Neuron (in vitro differentiated cells): ENCODE measurements around the gene SLC7A4.
A peak's percentile ranks its signal among the peaks of the same experiment; 100 is the strongest.

ENCODE experiments used
- H2AFZ ChIP-seq: one replicate; pipeline ENCODE4 v1.6.1; 2013; ENCODE audit warnings: low read depth, mild to moderate bottlenecking, inconsistent platforms, low read length, moderate library complexity
- H3K27me3 ChIP-seq: one replicate; pipeline ENCODE4 v1.6.1; 2013; ENCODE audit warnings: low read length; ENCODE audit not compliant: insufficient read depth
- H3K36me3 ChIP-seq: one replicate; pipeline ENCODE4 v1.6.1; 2013; ENCODE audit warnings: low read length; ENCODE audit not compliant: insufficient read depth
- H3K4me1 ChIP-seq: one replicate; pipeline ENCODE4 v1.6.1; 2013; ENCODE audit warnings: low read length; ENCODE audit not compliant: insufficient read depth
- H3K4me3 ChIP-seq: 2 replicates; pipeline ENCODE4 v1.5.1; 2013; ENCODE audit warnings: mild to moderate bottlenecking, low read length, moderate library complexity
- H3K9me3 ChIP-seq: one replicate; pipeline ENCODE4 v1.6.1; 2013; ENCODE audit warnings: low read length

SLC7A4 gene

DNA sequence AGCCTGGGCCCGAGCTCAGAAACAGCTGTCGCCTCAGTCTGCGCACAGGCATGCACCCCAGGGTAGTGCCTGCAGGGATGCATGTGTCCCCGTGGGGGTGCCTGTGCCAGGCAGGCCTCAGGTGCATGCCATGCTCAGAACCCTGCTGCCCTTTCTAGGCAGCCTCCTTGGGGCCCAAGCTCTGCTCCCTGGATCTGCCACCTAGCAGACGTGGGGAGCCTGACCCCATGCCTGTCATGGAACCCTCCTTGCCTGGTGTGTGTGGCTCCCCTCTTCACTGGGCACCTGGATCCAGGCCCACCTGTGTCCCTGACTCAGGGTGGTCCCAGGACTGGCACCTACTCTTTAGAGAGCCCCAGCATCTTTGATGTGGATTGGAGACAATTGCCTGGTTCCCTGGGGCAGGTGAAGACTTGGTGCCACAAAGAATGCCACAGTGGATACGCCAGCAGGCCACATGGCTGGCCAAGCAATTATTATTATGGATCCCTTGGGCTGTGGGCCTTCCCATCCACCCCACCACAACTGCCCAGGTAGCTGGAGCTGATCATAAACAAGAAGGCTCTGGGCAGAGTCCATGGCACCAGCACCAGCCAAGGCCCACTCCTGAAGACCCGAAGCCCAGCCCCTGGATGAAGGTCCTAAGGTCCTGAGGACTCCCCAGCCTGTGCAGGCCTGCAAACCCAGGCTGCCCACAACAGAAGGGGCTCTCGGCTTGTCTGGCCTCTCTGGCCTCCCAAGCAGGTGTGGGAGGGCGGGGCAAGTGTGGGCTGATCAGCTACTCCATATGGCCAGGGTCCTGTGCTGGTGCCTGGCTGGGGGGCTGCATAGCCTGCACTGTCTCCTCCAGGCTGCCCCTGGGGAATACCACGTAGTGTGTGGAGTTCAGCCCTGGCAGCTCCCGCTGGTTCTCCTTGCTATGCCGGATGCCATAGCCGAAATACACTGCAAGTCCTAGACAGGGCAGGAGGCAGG, 3.8 kb downstream of the SLC7A4 start:
- Histone ChIP-seq H3K9me3 (no peaks in the 10 kb centered on the region), H3K36me3 (no peaks in the 10 kb centered on the region), H3K4me1 (peaks cover 9% of the 10 kb centered on the region), H3K4me3 (no peak overlapping the region), H3K27me3 (no peaks in the 10 kb centered on the region), H2AFZ (no peak overlapping the region)

DNA sequence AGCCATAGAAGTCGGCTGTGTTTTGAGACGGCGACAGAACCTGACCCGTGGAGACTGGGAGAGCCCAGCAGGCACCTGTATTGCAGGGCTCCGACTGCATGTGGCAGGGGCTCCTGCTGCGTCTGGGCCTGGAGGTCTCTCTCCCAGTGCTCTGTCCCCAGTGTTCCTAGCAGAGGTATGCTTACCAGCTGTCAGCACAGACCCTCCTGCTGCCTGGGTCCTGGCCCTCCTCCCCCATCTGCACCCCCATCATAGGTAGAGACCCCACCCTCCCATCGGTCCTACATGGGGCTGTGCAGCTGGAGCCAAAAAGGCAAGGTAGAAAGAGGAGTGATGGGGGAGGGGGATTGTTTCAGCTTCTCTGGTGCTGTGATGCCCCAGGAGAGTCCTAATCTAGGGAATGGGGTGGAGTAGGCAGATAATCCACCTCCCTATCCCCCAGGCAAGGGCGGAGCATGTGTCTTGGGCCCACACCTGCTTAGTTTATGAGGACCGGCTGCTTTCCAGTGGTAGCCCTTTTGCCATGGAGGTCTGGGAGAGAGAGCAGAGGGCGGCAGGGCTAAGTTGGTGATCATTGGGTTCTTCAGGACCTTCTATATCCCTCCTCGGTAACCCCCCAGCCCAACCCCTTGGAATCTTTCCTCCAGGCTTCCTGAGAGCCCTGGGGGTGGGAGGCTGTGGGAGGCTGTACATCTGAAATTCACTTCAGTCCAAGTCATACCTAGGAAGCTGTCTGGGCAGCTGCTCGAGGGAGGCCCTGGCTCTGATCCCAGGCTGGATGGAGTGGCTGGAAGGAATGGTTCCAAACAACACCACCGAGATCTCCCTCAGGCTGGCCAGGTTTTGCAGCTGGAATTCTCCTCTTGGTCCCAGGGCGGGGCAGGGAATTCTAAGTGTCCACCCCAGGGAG, 5.3 kb downstream of the SLC7A4 start:
- peaks cover 4% of the 10 kb centered on the region for H3K27me3 ChIP-seq

DNA sequence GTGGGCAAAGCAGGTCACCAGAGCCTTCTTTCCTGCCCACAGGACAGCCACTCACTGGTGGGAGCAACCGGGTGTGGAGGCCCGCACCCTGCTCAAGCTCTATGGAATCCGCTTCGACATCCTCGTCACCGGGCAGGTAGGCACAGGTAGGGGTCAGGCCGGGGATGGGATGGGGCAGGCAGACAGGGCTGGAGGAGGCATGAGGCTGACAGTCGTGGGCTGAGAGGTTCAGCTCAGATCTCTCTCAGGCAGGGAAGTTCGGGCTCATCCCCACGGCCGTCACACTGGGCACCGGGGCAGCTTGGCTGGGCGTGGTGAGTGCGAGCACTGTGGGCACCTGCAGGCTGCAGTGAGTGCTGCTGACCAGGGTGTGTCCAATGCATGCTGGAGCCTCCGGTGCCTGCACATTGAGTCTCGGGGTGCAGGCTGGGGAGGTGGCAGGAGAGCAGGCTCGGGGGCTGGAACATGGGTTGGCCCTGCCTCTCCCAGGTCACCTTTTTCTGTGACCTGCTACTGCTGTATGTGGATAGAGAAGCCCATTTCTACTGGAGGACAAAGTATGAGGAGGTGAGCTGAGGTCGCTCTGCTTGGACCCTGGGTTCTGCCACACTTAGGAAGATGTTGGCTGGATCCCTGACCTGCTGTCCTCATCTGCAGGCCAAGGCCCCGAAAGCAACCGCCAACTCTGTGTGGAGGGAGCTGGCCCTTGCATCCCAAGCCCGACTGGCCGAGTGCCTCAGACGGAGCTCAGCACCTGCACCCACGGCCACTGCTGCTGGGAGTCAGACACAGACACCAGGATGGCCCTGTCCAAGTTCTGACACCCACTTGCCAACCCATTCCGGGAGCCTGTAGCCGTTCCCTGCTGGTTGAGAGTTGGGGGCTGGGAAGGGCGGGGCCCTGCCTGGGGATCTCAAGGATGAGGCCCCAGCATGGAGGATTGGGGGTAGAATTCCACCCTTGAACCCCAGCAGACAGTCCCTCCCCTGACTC, 6.3 kb downstream of the SLC7A4 start:
- H3K4me3 ChIP-seq: no peak overlapping the region
- no peaks in the 10 kb centered on the region for H3K9me3 ChIP-seq
- H3K36me3 ChIP-seq: no peaks in the 10 kb centered on the region
- peaks cover 4% of the 10 kb centered on the region for H3K27me3 ChIP-seq
- no peak overlapping the region for H2AFZ ChIP-seq
- no peaks in the 10 kb centered on the region for H3K4me1 ChIP-seq

More for the DNA sequence above, 5.3 kb downstream of the SLC7A4 start:
- Histone ChIP-seq H2AFZ (no peak overlapping the region), H3K4me1 (peaks cover 2% of the 10 kb centered on the region), H3K9me3 (no peaks in the 10 kb centered on the region), H3K36me3 (no peaks in the 10 kb centered on the region), H3K4me3 (no peak overlapping the region)

DNA sequence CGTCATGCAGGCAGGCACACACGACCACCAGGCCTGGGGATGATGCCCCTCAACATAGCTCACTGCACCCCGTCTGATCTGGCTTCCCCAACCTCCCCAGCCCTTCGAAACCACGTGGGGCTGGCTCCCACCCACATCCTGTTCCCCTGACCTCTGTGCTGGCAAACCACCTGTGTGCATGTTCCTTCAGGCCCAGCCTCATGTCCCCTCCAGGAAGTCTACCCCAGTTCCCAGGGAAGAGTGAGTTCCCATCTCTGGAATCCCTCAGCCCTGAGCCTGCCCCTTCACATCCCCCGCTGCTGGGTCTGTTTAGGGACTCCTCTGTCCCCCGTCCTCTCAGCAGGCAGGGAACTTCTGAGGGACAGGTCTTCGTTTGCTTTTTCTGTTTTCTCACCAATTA, 7.1 kb downstream of the SLC7A4 start:
- peaks cover 4% of the 10 kb centered on the region for H3K27me3 ChIP-seq
- H3K9me3 ChIP-seq: no peaks in the 10 kb centered on the region
- H2AFZ ChIP-seq: no peak overlapping the region
- H3K4me1 ChIP-seq: no peaks in the 10 kb centered on the region
- H3K36me3 ChIP-seq: no peaks in the 10 kb centered on the region
- H3K4me3 ChIP-seq: no peak overlapping the region

DNA sequence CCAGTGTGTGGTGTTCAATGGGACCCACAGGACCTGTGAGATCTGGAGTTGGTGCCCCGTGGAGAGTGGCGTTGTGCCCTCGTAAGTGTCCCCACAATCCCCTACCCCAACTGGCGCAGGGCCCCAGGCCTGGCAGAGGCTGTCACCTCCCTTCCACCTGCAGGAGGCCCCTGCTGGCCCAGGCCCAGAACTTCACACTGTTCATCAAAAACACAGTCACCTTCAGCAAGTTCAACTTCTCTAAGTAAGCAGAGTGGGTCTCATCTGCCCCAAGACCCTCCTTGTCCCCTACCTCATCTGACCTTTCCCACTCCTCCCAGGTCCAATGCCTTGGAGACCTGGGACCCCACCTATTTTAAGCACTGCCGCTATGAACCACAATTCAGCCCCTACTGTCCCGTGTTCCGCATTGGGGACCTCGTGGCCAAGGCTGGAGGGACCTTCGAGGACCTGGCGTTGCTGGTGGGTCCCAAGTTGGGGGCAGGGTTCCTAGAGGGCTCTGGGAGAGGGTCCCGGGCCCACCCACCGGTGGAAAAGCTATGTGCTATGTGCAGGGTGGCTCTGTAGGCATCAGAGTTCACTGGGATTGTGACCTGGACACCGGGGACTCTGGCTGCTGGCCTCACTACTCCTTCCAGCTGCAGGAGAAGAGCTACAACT, 9.3 kb downstream of the SLC7A4 start:
- Histone ChIP-seq H3K4me1 (no peaks in the 10 kb centered on the region), H3K27me3 (peaks cover 4% of the 10 kb centered on the region), H3K4me3 (no peak overlapping the region)

DNA sequence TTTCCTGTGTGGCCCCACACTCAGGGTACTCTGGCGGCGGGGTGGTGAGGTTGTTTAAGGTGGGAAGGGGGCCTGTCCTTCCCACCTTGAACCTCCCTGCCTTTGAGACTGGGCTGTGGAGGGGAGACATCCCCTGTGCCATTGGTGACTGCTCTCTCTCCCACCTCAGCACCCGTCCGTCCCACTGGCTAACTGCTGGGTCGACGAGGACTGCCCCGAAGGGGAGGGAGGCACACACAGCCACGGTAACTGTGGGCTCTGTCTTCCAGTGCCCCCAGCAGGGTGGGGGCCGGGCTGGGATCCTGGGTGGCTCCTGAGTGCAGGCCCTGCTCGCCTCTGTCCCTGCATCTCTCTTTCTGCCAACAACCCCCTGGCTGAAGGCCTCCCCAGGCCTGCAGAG, 9.9 kb downstream of the SLC7A4 start:
- Histone ChIP-seq H3K36me3 (no peaks in the 10 kb centered on the region), H3K4me1 (no peaks in the 10 kb centered on the region), H2AFZ (no peak overlapping the region), H3K9me3 (no peaks in the 10 kb centered on the region), H3K4me3 (no peak overlapping the region), H3K27me3 (peaks cover 4% of the 10 kb centered on the region)

More for the DNA sequence above, 9.3 kb downstream of the SLC7A4 start:
- H3K9me3 ChIP-seq: no peaks in the 10 kb centered on the region
- H2AFZ ChIP-seq: no peak overlapping the region
- no peaks in the 10 kb centered on the region for H3K36me3 ChIP-seq

DNA sequence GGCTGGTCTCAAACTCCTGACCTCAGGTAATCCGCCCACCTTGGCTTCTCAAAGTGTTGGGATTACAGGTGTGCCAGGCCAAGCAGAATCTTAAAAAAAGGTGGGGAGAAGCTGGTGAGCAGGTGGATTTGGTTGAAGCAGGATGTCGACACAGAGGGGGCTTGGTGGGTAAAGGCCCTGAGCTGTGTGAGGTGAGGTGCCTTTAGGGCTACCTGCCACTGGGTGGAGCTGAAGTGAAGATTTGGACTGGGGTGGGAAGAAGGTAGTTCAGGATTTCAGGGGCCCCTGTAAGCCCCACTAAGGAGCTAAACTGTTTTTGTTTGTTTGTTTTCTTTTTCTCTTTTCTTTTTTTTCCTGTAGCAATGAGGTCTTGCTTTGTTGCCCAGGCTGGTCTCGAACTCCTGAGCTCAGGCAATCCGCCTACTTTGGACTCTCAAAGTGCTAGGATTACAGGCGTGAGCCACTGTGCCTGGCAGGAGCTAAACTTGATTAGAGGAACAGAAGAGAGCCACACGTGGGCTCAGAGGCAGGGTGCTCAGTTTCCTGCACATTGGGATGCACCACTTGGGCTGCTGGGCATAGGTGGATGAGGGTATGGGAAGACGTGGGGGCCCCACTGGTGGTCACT, 11.4 kb downstream of the SLC7A4 start:
- H3K9me3 ChIP-seq: no peaks in the 10 kb centered on the region
- H3K4me1 ChIP-seq: peaks cover 3% of the 10 kb centered on the region
- no peak overlapping the region for H2AFZ ChIP-seq
- H3K27me3 ChIP-seq: peaks cover 4% of the 10 kb centered on the region
- H3K4me3 ChIP-seq: no peak overlapping the region
- H3K36me3 ChIP-seq: no peaks in the 10 kb centered on the region

DNA sequence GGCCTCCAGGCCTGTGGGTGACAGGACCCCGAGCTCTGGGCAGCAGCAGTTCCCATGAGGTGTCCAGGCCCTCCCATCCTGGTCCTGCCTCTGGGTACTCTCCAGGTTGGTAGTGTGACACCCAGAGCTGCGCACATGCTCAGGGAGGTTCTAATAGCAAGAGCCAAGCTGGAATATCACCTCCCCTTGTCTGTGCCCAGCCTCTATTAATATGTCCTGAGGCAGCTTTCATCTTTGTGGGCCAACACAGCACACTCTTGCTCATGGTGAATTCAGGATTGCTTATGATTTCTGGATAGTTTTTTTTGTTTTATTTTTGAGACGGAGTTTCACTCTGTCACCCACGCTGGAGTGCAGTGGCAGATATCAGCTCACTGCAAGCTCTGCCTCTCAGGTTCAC, 14.0 kb downstream of the SLC7A4 start:
- Histone ChIP-seq H3K4me1 (peaks cover 23% of the 10 kb centered on the region), H3K4me3 (no peak overlapping the region), H3K9me3 (no peaks in the 10 kb centered on the region), H2AFZ (no peak overlapping the region), H3K27me3 (peaks cover 4% of the 10 kb centered on the region), H3K36me3 (no peaks in the 10 kb centered on the region)

DNA sequence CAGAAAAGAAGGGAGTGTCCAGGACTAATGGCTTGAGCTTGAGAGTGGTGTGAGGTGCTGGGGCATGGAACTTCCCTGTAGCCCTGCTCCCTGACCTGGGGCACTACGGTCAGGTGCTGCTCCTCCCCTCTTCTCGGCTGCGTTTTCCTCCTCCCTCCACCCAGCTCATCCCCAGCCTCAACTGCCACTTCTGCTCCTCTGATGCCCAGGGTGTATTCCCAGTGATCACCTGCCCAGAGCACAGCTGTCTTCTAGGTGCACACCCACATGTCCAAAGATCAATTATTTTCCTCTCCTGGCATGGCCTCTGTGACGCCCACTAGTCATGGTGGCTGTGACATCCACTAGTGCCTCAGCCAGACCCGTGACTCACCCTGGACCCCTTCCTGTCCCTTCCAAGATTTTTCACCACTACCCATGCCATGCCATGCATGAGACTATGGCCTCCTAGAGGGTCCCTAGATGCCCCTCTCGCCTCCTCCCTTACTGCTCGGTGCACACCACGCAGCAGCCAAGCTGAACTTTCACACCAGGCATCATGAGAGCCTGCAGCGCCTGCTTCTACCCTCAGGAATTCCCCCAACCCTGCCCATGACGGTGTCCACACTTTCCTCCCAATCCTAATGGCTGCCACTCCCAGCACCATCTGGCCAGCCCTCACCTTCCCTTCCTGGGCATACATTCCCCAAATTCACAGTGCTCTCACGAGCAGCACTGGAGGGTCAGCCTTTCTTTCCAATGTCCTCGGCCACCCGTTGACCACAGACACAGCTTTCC, 15.5 kb downstream of the SLC7A4 start:
- Histone ChIP-seq H3K27me3 (no peaks in the 10 kb centered on the region), H2AFZ (no peak overlapping the region), H3K36me3 (no peaks in the 10 kb centered on the region), H3K4me1 (peaks cover 30% of the 10 kb centered on the region), H3K9me3 (no peaks in the 10 kb centered on the region), H3K4me3 (no peak overlapping the region)

DNA sequence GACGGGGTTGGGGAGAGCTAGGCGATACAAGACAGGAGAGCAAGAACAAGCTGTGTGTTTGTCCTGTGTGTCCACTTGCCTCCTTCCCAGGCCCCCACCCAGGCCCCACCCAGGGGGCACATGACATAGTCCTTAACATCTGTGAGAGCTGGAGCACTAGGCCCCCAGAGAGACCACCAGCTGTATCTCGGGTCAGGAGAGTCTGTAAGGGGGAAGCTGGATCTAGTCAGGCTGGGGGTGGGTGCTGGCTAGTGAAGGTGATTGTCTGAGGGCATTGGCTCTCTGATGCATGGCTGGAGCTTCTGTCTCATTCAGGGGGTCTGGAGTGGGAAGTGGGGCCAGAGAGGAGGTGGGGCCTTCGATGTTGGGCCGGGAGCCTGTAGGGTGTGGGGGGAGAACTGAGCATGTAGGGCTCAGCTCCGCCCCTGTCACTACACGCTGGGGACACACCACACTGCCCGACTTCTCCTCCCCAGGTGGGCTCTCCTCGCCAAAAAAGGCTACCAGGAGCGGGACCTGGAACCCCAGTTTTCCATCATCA, 16.8 kb downstream of the SLC7A4 start:
- H3K4me3 ChIP-seq: peak overlapping the region; percentile 62
- peaks cover 30% of the 10 kb centered on the region for H3K4me1 ChIP-seq
- no peaks in the 10 kb centered on the region for H3K9me3 ChIP-seq
- H3K27me3 ChIP-seq: no peaks in the 10 kb centered on the region
- no peaks in the 10 kb centered on the region for H3K36me3 ChIP-seq
- no peak overlapping the region for H2AFZ ChIP-seq
